H1 (cell line): ENCODE data around the gene LMNA. TPM values are rescaled to one million over a fixed set of nuclear protein-coding genes. Genes with fewer than 3 reads are reported as not detected.
A peak's percentile ranks its signal among the peaks of the same experiment; 100 is the strongest.

Source experiments
- CTCF ChIA-PET: fragments of 300-600 bp; sonication (Branson Sonifier 250); formaldehyde crosslinking; loops from one replicate; lab custom pipeline; 2021; ENCODE audit not compliant: partially characterized antibody; lab: Charles Lee
- POLR2A ChIA-PET: fragments of 300-600 bp; sonication (Branson Sonifier 250); formaldehyde crosslinking; loops from one replicate; lab custom pipeline; 2021; ENCODE audit warnings: inconsistent platforms; ENCODE audit not compliant: partially characterized antibody; lab: Charles Lee
- DNase-seq, 2 experiments: peaks; one replicate each; pipeline versions ENCODE4 v3.0.0 to v3.0.0-alpha.2; 2010 to 2022; ENCODE audit warnings: low spot score in 2 of 2, low read depth in 1 of 2, mixed read lengths in 1 of 2
- FAIRE-seq: peaks from 2 replicates; lab custom pipeline; 2011; peaks lifted over from hg19 to GRCh38; lab: Jason Lieb, UNC
- H2AFZ ChIP-seq: 2 replicates; pipeline ENCODE4 v1.8.1; 2012; ENCODE audit warnings: low read length, inconsistent platforms
- H2AK5ac ChIP-seq: 2 replicates; pipeline ENCODE4 v1.6.1; 2013; ENCODE audit warnings: low read depth, low read length
- H2BK120ac ChIP-seq: replicated peaks from 2 replicates; pipeline ENCODE3; 2013; ENCODE audit warnings: low read depth, low read length, inconsistent platforms
- H2BK12ac ChIP-seq: 2 replicates; pipeline ENCODE4 v1.6.1; 2013; ENCODE audit warnings: low read depth, low read length
- H2BK15ac ChIP-seq: 2 replicates; pipeline ENCODE4 v1.6.1; 2013; ENCODE audit warnings: low read length
- H2BK20ac ChIP-seq: 2 replicates; pipeline ENCODE4 v1.6.1; 2013; ENCODE audit warnings: low read length
- H2BK5ac ChIP-seq: 2 replicates; pipeline ENCODE4 v1.6.1; 2013; ENCODE audit warnings: low read depth, low read length
- H3K14ac ChIP-seq: 2 replicates; pipeline ENCODE4 v1.6.1; 2013; ENCODE audit warnings: inconsistent platforms; ENCODE audit not compliant: insufficient read length
- H3K18ac ChIP-seq: 2 replicates; pipeline ENCODE4 v1.6.1; 2013; ENCODE audit warnings: low read length; ENCODE audit errors: extremely low read depth
- H3K23ac ChIP-seq: 2 replicates; pipeline ENCODE4 v1.6.1; 2013; ENCODE audit warnings: inconsistent platforms; ENCODE audit not compliant: insufficient read length
- H3K23me2 ChIP-seq: 2 replicates; pipeline ENCODE4 v1.6.1; 2013; ENCODE audit warnings: low read depth, low read length
- H3K27ac ChIP-seq: 2 replicates; pipeline ENCODE4 v1.6.1; 2011; ENCODE audit warnings: low read depth, low read length, inconsistent platforms
- H3K27me3 ChIP-seq, 4 experiments: replicated peaks in 1 of 4; 1 replicate in 1 of 4; 2 replicates in 3 of 4; pipeline versions ENCODE4 v1.6.1 to v1.8.1; 2011 to 2013; ENCODE audit warnings: low read length in 3 of 4, mild to moderate bottlenecking in 3 of 4, inconsistent platforms in 2 of 4, mixed read lengths in 2 of 4, moderate library complexity in 1 of 4; ENCODE audit not compliant: control insufficient read depth in 3 of 4, insufficient read depth in 3 of 4; ENCODE audit errors: extremely low read depth in 1 of 4
- H3K36me3 ChIP-seq, 4 experiments: 2 replicates each; pipeline versions ENCODE4 v1.6.1 to v1.8.1; 2011 to 2013; ENCODE audit warnings: mild to moderate bottlenecking in 4 of 4, low read length in 3 of 4, moderate library complexity in 2 of 4, control low read depth in 1 of 4, inconsistent platforms in 1 of 4; ENCODE audit not compliant: insufficient read depth in 4 of 4, control insufficient read depth in 2 of 4
- H3K4ac ChIP-seq: replicated peaks from 2 replicates; pipeline ENCODE3; 2013; ENCODE audit warnings: low read length, low read depth, mixed read lengths, inconsistent platforms; ENCODE audit not compliant: insufficient read length
- H3K4me1 ChIP-seq, 4 experiments: replicated peaks in 1 of 4; 1 replicate in 1 of 4; 2 replicates in 3 of 4; pipeline versions ENCODE4 v1.6.1 to v1.8.1; 2011 to 2013; ENCODE audit warnings: low read length in 3 of 4, inconsistent platforms in 2 of 4, mixed read lengths in 1 of 4; ENCODE audit not compliant: insufficient read depth in 4 of 4, control insufficient read depth in 3 of 4
- H3K4me2 ChIP-seq, 2 experiments: 2 replicates each; pipeline versions ENCODE4 v1.6.1 to v1.8.1; 2011 to 2013; ENCODE audit warnings: low read depth in 2 of 2, low read length in 2 of 2, control low read depth in 1 of 2, inconsistent platforms in 1 of 2, mild to moderate bottlenecking in 1 of 2; ENCODE audit not compliant: insufficient read depth in 1 of 2
- H3K4me3 ChIP-seq, 4 experiments: fragments of 200-600, 300-600 bp in 1 of 4; sonication (generic), shearing (Covaris generic), sonication (Bioruptor Twin) in 1 of 4; 2 replicates each; pipeline versions ENCODE4 v1.5.1 to v1.8.1; 2011 to 2016; ENCODE audit warnings: low read length in 4 of 4, low read depth in 3 of 4, control low read depth in 2 of 4, inconsistent platforms in 2 of 4, mild to moderate bottlenecking in 2 of 4, mixed read lengths in 1 of 4, moderate library complexity in 1 of 4; ENCODE audit not compliant: insufficient read depth in 2 of 4; ENCODE audit errors: extremely low read depth in 1 of 4
- H3K56ac ChIP-seq: replicated peaks from 2 replicates; pipeline ENCODE3; 2013; ENCODE audit warnings: low read depth, mild to moderate bottlenecking, mixed read lengths, low read length, inconsistent platforms; ENCODE audit not compliant: insufficient read length
- H3K79me1 ChIP-seq: 2 replicates; pipeline ENCODE4 v1.6.1; 2013; ENCODE audit warnings: low read depth, low read length, control low read depth
- H3K79me2 ChIP-seq, 2 experiments: 2 replicates each; pipeline versions ENCODE4 v1.6.1 to v1.8.1; 2012 to 2013; ENCODE audit warnings: low read length in 2 of 2, mild to moderate bottlenecking in 2 of 2, inconsistent platforms in 1 of 2; ENCODE audit not compliant: insufficient read depth in 2 of 2, control insufficient read depth in 1 of 2
- H3K9ac ChIP-seq, 4 experiments: replicated peaks in 1 of 4; 1 replicate in 1 of 4; 2 replicates in 3 of 4; pipeline versions ENCODE4 v1.6.1 to v1.8.1; 2011 to 2013; ENCODE audit warnings: low read depth in 3 of 4, low read length in 3 of 4, control low read depth in 2 of 4, mild to moderate bottlenecking in 2 of 4, moderate library complexity in 2 of 4, inconsistent platforms in 1 of 4; ENCODE audit errors: extremely low read depth in 1 of 4
- H3K9me3 ChIP-seq, 2 experiments: 2 replicates each; pipeline versions ENCODE4 v1.6.1 to v1.8.1; 2012 to 2013; ENCODE audit warnings: mild to moderate bottlenecking in 2 of 2, moderate library complexity in 2 of 2, control low read depth in 1 of 2, inconsistent platforms in 1 of 2, low read depth in 1 of 2, low read length in 1 of 2, mixed read lengths in 1 of 2; ENCODE audit not compliant: insufficient read depth in 2 of 2
- H4K20me1 ChIP-seq, 2 experiments: replicated peaks in 1 of 2; 2 replicates each; pipeline versions ENCODE3 to v1.8.1; 2011 to 2013; ENCODE audit warnings: inconsistent platforms in 2 of 2, low read length in 2 of 2, mild to moderate bottlenecking in 1 of 2; ENCODE audit not compliant: insufficient read depth in 2 of 2, control insufficient read depth in 1 of 2
- H4K5ac ChIP-seq: 2 replicates; pipeline ENCODE4 v1.6.1; 2013; ENCODE audit warnings: low read length, low read depth, mixed read lengths, inconsistent platforms; ENCODE audit not compliant: insufficient read length
- H4K8ac ChIP-seq: 2 replicates; pipeline ENCODE4 v1.8.0; 2013; ENCODE audit warnings: mild to moderate bottlenecking, moderate library complexity, low read length, inconsistent platforms; ENCODE audit not compliant: insufficient read depth; ENCODE audit errors: extremely low read depth
- H4K91ac ChIP-seq: replicated peaks from 2 replicates; pipeline ENCODE3; 2013; ENCODE audit warnings: low read length, mixed read lengths, inconsistent platforms; ENCODE audit not compliant: insufficient read length
- CTBP2 ChIP-seq: IDR thresholded peaks from 2 replicates; pipeline ENCODE4 v1.7.0; 2011; ENCODE audit warnings: borderline replicate concordance, mild to moderate bottlenecking, moderate library complexity, mixed read lengths, low read length; ENCODE audit not compliant: insufficient read depth, insufficient read length
- EZH2 ChIP-seq: fragments of 200-600 bp; sonication (generic); IDR thresholded peaks from 2 replicates; pipeline ENCODE4 v1.7.1; 2012; ENCODE audit warnings: low read depth, mild to moderate bottlenecking, moderate library complexity, low read length, inconsistent platforms; ENCODE audit not compliant: severe bottlenecking
- GTF2F1 ChIP-seq: IDR thresholded peaks from 2 replicates; pipeline ENCODE4 v1.6.1; 2012; ENCODE audit warnings: low read depth, low read length, improper control_type of control experiment, borderline replicate concordance
- NRF1 ChIP-seq: IDR thresholded peaks from 2 replicates; pipeline ENCODE4 v1.6.1; 2011; ENCODE audit warnings: mild to moderate bottlenecking, low read depth, low read length, improper control_type of control experiment
- POLR2A ChIP-seq, 2 experiments: IDR thresholded peaks; 1 replicate in 1 of 2; 2 replicates in 1 of 2; pipeline ENCODE4 v1.6.1; 2011; ENCODE audit warnings: low read depth in 2 of 2, low read length in 2 of 2, mild to moderate bottlenecking in 2 of 2; ENCODE audit errors: control extremely low read depth in 1 of 2
- SIRT6 ChIP-seq: IDR thresholded peaks from one replicate; pipeline ENCODE4 v1.7.1; 2012; ENCODE audit warnings: low read length, inconsistent platforms
- SP2 ChIP-seq: IDR thresholded peaks from 2 replicates; pipeline ENCODE4 v1.6.1; 2012; ENCODE audit warnings: mild to moderate bottlenecking, low read length, inconsistent platforms
- TCF12 ChIP-seq: IDR thresholded peaks from 2 replicates; pipeline ENCODE4 v1.6.1; 2011; ENCODE audit warnings: low read depth, mild to moderate bottlenecking, low read length
- WGBS, 2 experiments: shearing (Covaris generic) in 1 of 2; methylation state at CpG; one replicate each; pipeline versions ENCODE4 v1.1.6 to v1.1.7; 2013 to 2015; ENCODE audit warnings: low lambda C conversion rate in 2 of 2, mixed read lengths in 2 of 2, inconsistent platforms in 1 of 2, low coverage in 1 of 2, missing lambda C conversion rate in 1 of 2; ENCODE audit not compliant: insufficient replicate concordance in 2 of 2, insufficient coverage in 1 of 2, insufficient read length in 1 of 2; ENCODE audit errors: extremely low coverage in 1 of 2, missing lambda C conversion rate in 1 of 2; 5-methylcytosine and 5-hydroxymethylcytosine counted together
- polyA plus RNA-seq, 7 experiments: library from polyadenylated mRNA; depleted of rRNA in 3 of 7; stranded (reverse) in 5 of 7; unstranded in 2 of 7; fragments of >200 nt in 5 of 7; fragments of 200-250 nt in 2 of 7; gene quantifications; 1 replicate in 5 of 7; 2 replicates in 1 of 7; 4 replicates in 1 of 7; pipeline versions ENCODE4 v1.2.1 to v1.2.3, GENCODE V29; 2011 to 2013; ENCODE audit warnings: missing spikeins in 2 of 7, mixed read lengths in 2 of 7
- total RNA-seq: library from RNA; stranded (reverse); fragmentation: NEBNext Ultra II Directional; extraction: Animal tissue kit (Norgen Biotek cat#: 25700); gene quantifications from 2 replicates; pipeline ENCODE4 v1.2.1, GENCODE V29; 2021
- TF ChIP-seq, protein P1 (sequence below): IDR thresholded peaks from 2 replicates; pipeline ENCODE4 v1.6.1; 2011; ENCODE audit warnings: low read depth, mild to moderate bottlenecking, low read length; ENCODE audit not compliant: insufficient read depth
- TF ChIP-seq, protein P2 (sequence below): IDR thresholded peaks from 2 replicates; pipeline ENCODE4 v1.6.1; 2011; ENCODE audit warnings: low read length, improper control_type of control experiment

Gene LMNA
- total and polyA plus RNA-seq, 2 of the 8 experiments (the other 6 are each of a cell fraction or from before 2014, with no cell fraction given): 25.8 to 46.8 TPM

DNA sequence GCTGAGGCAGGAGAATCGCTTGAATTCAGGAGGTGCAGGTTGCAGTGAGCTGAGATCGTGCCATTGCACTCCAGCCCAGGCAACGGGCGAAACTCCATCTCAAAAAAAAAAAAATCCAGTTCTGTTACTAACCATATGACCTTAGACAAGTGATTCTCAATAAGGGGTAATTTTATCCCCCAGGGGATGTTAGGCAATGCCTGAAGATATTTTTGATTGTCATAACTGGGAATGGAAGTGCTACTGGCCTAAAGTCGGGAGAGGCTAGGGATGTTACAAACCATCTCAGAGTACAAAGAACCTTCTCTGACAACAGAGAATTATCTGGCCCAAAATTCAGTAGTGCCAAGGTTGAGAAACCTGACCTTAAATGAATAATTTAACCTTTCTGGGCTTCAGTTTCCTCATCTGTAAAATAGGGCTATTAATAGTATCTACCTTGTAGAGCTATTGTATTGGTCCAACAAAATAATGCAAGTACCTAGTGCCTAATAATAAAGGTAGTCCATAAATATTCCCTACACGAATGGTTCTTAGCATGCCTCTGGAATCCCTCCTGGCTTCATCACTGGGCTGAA, 5.8 kb upstream of the LMNA start:
- H3K23me2 ChIP-seq: peaks cover 7% of the 10 kb centered on the region; the same call in 1 of the 2 replicates
- H4K8ac ChIP-seq: no peak overlapping the region
- 0 out of 2 replicates have a peak overlapping the region, but pooled peaks have one; percentile 75 for H2BK12ac ChIP-seq
- 0 out of 2 replicates have a peak overlapping the region, but pooled peaks have one; percentile 80 for H2BK20ac ChIP-seq
- H4K5ac ChIP-seq: no peak overlapping the region
- no peak for DNase-seq
- H3K23ac ChIP-seq: no peak overlapping the region
- 98% methylated on average over 6 of the region's 6 CpGs; no CpG with 5 or more reads in 1 of the 2 experiments for WGBS, 2 experiments
- H3K36me3 ChIP-seq: no peaks in the 10 kb centered on the region
- H3K27me3 ChIP-seq: no peaks in the 10 kb centered on the region
- H3K79me2 ChIP-seq: no peaks in the 10 kb centered on the region
- no peak overlapping the region for H3K4me3 ChIP-seq
- ChIA-PET POLR2A (interaction anchor here (0.8 to 29.6 kb wide), 3 partner anchors 16 to 132 kb away, joined by 3 to 763 read pairs (median 3); partner anchors contain the start of gene LMNA), CTCF (interaction anchor here (2.2 to 29.5 kb wide), 2 partner anchors 12 to 23 kb away, joined by 7 to 1994 read pairs; partner anchors contain the start of gene LMNA)
- no peak overlapping the region for H3K14ac ChIP-seq
- no peak overlapping the region for H2AFZ ChIP-seq
- peak overlapping the region; percentile 35; the same call in 1 of the 2 replicates for H2BK5ac ChIP-seq
- H3K56ac ChIP-seq: no peak overlapping the region
- no peak overlapping the region for H4K91ac ChIP-seq
- no peak overlapping the region for H3K4me2 ChIP-seq
- H3K9me3 ChIP-seq: no peaks in the 10 kb centered on the region
- peaks cover 0 to 4% of the 10 kb centered on the region in 2 experiments for H4K20me1 ChIP-seq
- H2BK15ac ChIP-seq: no peak overlapping the region
- no peak overlapping the region for H3K4ac ChIP-seq
- peaks cover 4% of the 10 kb centered on the region; the same call in 1 of the 2 replicates for H3K79me1 ChIP-seq
- no peak overlapping the region for H3K27ac ChIP-seq
- H2AK5ac ChIP-seq: no peak overlapping the region
- H2BK120ac ChIP-seq: no peak overlapping the region
- H3K9ac ChIP-seq: no peak overlapping the region
- FAIRE-seq: no peak
- H3K18ac ChIP-seq: no peak overlapping the region
- peaks cover 10 to 33% (median 29%) of the 10 kb centered on the region in 4 experiments for H3K4me1 ChIP-seq
- no peak for TF ChIP-seq TCF12
- no peak for TF ChIP-seq SP2
- TF ChIP-seq, protein P1, sequence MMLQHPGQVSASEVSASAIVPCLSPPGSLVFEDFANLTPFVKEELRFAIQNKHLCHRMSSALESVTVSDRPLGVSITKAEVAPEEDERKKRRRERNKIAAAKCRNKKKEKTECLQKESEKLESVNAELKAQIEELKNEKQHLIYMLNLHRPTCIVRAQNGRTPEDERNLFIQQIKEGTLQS: no peak
- TF ChIP-seq, protein P2, sequence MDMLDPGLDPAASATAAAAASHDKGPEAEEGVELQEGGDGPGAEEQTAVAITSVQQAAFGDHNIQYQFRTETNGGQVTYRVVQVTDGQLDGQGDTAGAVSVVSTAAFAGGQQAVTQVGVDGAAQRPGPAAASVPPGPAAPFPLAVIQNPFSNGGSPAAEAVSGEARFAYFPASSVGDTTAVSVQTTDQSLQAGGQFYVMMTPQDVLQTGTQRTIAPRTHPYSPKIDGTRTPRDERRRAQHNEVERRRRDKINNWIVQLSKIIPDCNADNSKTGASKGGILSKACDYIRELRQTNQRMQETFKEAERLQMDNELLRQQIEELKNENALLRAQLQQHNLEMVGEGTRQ: no peak
- no peak for TF ChIP-seq CTBP2
- no peak for TF ChIP-seq NRF1
- no peak for TF ChIP-seq EZH2
- TF ChIP-seq GTF2F1: no peak
- TF ChIP-seq SIRT6: no peak
- no peak for TF ChIP-seq POLR2A (IDR thresholded peaks at IDR 0.05; ENCODE audit: control extremely low read depth in 1 of 2, low read depth in 2 of 2, low read length in 2 of 2)
